ENCODE data around the gene KRT74. TPM values are rescaled to one million over a fixed set of nuclear protein-coding genes. Genes with fewer than 3 reads are reported as not detected.

Gene KRT74
- total RNA-seq, 1 donor from 2014 or later = not detected

DNA sequence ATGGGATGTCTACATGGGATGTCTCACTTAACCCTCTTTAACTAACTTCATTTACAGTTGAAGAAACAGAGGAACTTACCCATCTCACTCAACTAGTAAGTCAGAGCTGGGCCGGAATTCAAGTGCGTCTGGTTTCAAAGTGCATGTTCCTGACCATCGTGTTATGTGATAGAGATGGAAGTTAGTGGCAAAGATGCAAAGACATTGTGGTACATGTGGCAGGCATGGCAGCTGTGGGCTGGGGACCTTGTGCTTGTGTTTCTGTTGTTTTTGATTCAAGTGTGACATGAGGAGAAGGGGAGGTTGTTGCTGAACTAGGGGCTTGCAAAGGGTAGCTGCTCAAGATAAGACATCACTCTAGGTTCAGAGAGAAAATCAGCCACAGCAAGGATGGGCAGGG is 2.3 kb upstream of the KRT74 start:
- H3K36me3 Mint-ChIP-seq (ENCODE audit: low read depth) = no peaks in the 10 kb centered on the region
- TF ChIP-seq, protein P1, sequence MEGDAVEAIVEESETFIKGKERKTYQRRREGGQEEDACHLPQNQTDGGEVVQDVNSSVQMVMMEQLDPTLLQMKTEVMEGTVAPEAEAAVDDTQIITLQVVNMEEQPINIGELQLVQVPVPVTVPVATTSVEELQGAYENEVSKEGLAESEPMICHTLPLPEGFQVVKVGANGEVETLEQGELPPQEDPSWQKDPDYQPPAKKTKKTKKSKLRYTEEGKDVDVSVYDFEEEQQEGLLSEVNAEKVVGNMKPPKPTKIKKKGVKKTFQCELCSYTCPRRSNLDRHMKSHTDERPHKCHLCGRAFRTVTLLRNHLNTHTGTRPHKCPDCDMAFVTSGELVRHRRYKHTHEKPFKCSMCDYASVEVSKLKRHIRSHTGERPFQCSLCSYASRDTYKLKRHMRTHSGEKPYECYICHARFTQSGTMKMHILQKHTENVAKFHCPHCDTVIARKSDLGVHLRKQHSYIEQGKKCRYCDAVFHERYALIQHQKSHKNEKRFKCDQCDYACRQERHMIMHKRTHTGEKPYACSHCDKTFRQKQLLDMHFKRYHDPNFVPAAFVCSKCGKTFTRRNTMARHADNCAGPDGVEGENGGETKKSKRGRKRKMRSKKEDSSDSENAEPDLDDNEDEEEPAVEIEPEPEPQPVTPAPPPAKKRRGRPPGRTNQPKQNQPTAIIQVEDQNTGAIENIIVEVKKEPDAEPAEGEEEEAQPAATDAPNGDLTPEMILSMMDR (IDR thresholded peaks at IDR 0.05) = no peak
- no peak for DNase-seq (ENCODE audit: low spot score)
- H3K9me3 Mint-ChIP-seq (ENCODE audit: low read depth) = no peaks in the 10 kb centered on the region
- H3K27ac Mint-ChIP-seq (ENCODE audit: unreplicated experiment) = no peak overlapping the region
- H3K27me3 Mint-ChIP-seq (ENCODE audit: low read depth) = peaks cover 67% of the 10 kb centered on the region
- no peaks in the 10 kb centered on the region for H3K4me1 Mint-ChIP-seq (ENCODE audit: low read depth)
- H3K4me3 Mint-ChIP-seq (ENCODE audit: unreplicated experiment) = no peak overlapping the region

DNA sequence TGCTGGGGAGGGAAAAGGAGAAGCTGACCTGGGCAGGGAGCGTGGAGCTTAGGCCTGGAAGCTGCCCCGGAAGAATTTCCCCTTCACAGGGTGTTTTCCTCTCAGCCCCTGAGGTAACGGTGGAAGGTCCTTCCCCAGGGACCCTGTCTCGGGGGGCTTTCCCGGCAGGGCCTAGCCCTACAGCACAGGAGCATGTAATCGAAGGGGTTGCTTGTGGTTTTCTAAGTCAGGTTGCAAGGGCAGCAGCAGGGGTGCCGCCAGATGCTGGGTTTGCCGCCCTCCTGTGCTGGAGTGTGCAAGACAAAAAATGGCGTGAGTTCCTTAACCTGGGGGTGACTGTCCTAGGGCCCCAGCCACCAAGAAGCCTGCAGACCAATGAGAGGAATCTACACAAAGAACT is 1.6 kb upstream of the KRT74 start:
- TF ChIP-seq, protein P1 (IDR thresholded peaks at IDR 0.05) = no peak
- Mint-ChIP-seq H3K36me3 (ENCODE audit: low read depth) (no peaks in the 10 kb centered on the region), H3K27me3 (ENCODE audit: low read depth) (peaks cover 67% of the 10 kb centered on the region), H3K4me1 (ENCODE audit: low read depth) (no peaks in the 10 kb centered on the region), H3K27ac (ENCODE audit: unreplicated experiment) (no peak overlapping the region), H3K4me3 (ENCODE audit: unreplicated experiment) (no peak overlapping the region), H3K9me3 (ENCODE audit: low read depth) (no peaks in the 10 kb centered on the region)
- DNase-seq (ENCODE audit: low spot score) = peak; percentile 47

DNA sequence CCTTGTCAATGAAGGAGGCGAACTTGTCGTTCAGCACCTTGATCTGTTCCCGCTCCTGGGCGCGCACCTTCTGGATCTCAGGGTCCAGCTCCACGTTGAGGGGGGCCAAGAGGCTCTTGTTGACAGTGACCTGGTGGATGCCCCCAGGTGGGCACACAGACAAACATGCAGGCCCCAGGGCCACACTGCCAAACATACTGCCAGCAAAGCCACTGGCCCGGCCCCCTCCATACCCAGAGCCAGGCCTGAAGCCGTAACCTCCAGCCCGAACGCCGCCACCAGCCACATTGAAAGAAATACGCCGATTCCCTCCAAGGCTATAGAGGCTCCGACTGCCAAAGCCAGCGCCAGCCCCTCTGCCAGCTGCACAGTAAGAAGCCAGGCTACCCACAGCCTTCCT is 337 bp downstream of the KRT74 start:
- H3K36me3 Mint-ChIP-seq (ENCODE audit: low read depth) = no peaks in the 10 kb centered on the region
- H3K9me3 Mint-ChIP-seq (ENCODE audit: low read depth) = no peaks in the 10 kb centered on the region
- TF ChIP-seq, protein P1 (IDR thresholded peaks at IDR 0.05) = no peak
- no peak overlapping the region for H3K27ac Mint-ChIP-seq (ENCODE audit: unreplicated experiment)
- peak; percentile 63 for DNase-seq (ENCODE audit: low spot score)
- no peak overlapping the region for H3K4me3 Mint-ChIP-seq (ENCODE audit: unreplicated experiment)
- peaks cover 64% of the 10 kb centered on the region for H3K27me3 Mint-ChIP-seq (ENCODE audit: low read depth)
- H3K4me1 Mint-ChIP-seq (ENCODE audit: low read depth) = no peaks in the 10 kb centered on the region

DNA sequence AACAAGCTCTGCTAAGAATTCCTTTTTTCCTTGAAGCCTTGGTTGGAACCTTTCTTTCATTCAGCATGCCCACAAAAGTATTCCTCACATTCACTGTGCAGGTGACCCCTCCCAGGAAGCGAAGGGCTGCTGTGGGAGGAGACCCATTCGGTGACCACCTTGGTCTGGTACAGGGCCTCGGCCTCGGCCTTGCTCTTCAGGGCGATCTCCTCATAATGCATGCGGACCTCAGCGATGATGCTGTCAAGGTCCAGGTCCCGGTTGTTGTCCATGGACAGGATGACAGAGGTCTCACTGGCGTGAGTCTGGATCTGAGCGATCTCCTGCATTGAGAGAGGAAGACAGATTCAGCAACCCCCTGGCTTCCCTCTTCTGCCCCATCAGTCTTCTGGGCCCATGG is 3.1 kb downstream of the KRT74 start:
- Mint-ChIP-seq H3K27me3 (ENCODE audit: low read depth) (peaks cover 76% of the 10 kb centered on the region), H3K36me3 (ENCODE audit: low read depth) (peaks cover under 1% of the 10 kb centered on the region), H3K27ac (ENCODE audit: unreplicated experiment) (no peak overlapping the region), H3K9me3 (ENCODE audit: low read depth) (no peaks in the 10 kb centered on the region), H3K4me3 (ENCODE audit: unreplicated experiment) (no peak overlapping the region), H3K4me1 (ENCODE audit: low read depth) (no peaks in the 10 kb centered on the region)
- peak; percentile 52 for DNase-seq (ENCODE audit: low spot score)
- TF ChIP-seq, protein P1 (IDR thresholded peaks at IDR 0.05) = no peak

DNA sequence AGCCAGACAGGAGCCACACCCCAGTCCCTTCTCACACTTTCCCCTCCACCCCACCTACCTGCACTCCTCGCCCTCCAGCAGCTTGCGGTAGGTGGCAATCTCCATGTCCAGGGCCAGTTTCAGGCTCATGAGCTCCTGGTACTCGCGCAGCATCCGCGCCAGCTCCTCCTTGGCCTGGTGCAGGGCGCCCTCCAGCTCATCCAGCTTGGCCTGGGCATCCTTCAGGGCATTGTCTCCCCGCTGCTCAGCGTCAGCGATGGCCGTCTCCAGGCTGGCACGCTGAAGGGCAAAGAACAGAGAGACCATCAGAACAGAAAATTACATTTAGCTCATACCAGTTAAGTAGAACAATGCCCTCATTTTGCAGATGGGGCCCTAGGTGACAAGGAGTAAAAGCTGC is 5.5 kb downstream of the KRT74 start:
- Mint-ChIP-seq H3K9me3 (ENCODE audit: low read depth) (no peaks in the 10 kb centered on the region), H3K27ac (ENCODE audit: unreplicated experiment) (no peak overlapping the region), H3K4me1 (ENCODE audit: low read depth) (no peaks in the 10 kb centered on the region), H3K27me3 (ENCODE audit: low read depth) (peaks cover 86% of the 10 kb centered on the region), H3K36me3 (ENCODE audit: low read depth) (peaks cover 2% of the 10 kb centered on the region), H3K4me3 (ENCODE audit: unreplicated experiment) (no peak overlapping the region)
- TF ChIP-seq, protein P1 (IDR thresholded peaks at IDR 0.05) = no peak
- DNase-seq (ENCODE audit: low spot score) = no peak

Data from chondrocyte (in vitro differentiated cells).